ENCODE results near the gene ASF1B. TPM values are rescaled to one million over a fixed set of nuclear protein-coding genes. Genes with fewer than 3 reads are reported as not detected.

ASF1B gene
- total RNA-seq, 2 donors from 2014 or later = 0.14 to 1.1 TPM

- Histone ChIP-seq H3K27ac (peak overlapping the region; percentile 79 to 87), H3K4me3 (peak overlapping the region; percentile 82), H3K27me3 (replicated peaks; ENCODE audit: insufficient read depth) (no peaks in the 10 kb centered on the region), H3K36me3 (no peaks in the 10 kb centered on the region), H3K4me1 (ENCODE audit: control insufficient read depth in 1 of 2, low read depth in 2 of 2) (peaks cover 13 to 24% of the 10 kb centered on the region in 2 donors), H3K9me3 (no peaks in the 10 kb centered on the region)
- ATAC-seq (ENCODE audit: insufficient number of reproducible peaks, low FRiP score, low read depth) = no peak
- TF ChIP-seq CTCF (IDR thresholded peaks at IDR 0.05) = no peak
- DNase-seq (ENCODE audit: low spot score) = no peak
These were observed 53.8 kb downstream of the ASF1B start for GRCh38 chr19:14082675-14082960.

DNA sequence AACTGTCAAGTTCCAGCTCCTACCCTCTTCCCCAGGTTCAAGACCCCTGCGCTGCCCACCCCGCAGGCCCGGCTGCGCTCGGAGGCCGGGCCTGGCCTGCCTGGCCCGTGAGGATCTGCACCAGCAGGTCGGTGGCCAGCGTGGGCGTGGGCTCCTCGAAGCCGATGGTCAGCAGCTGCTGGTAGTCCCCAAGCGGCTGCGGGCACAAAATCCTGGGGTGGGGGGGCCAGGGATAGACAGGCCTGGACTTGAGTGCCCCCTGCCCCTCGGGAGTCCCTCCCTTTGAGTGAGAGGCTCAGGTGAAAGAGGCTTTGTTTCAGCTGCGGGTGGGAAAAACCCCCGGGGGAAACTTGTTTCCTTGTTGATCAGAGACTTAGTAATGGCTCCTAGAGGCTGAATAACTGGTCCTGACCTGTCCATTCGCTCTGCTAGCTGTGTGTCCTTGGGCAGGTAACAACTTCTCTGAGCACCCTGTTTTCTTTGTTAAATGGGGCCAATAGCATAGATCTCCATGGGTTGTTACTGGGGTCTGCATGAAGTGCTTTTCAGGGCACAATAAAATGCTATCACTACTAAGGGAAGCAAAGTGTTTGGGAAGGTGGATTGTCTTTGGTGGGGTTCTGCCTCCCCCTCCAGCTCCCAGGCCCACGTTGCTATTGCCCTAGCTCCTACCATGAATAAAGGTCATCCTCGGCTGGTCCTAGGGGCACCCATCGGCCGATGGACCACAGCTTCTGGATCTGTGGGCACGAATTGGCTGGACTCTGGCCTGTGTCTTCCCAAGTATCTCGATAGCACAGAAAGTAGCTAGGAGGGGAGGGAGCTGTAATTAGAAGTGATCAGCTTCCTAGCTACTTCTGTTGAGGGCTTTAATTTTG, 54.4 kb downstream of the ASF1B start:
- DNase-seq (ENCODE audit: low spot score) (no peak), ATAC-seq (ENCODE audit: insufficient number of reproducible peaks, low FRiP score, low read depth) (peak; percentile 13)
- Histone ChIP-seq H3K9me3 (no peaks in the 10 kb centered on the region), H3K4me1 (ENCODE audit: control insufficient read depth in 1 of 2, low read depth in 2 of 2) (peaks cover 13 to 24% of the 10 kb centered on the region in 2 donors), H3K27me3 (replicated peaks; ENCODE audit: insufficient read depth) (no peaks in the 10 kb centered on the region), H3K36me3 (no peaks in the 10 kb centered on the region), H3K27ac (peak overlapping the region; percentile 79 to 87), H3K4me3 (peak overlapping the region; percentile 82)
- TF ChIP-seq CTCF (IDR thresholded peaks at IDR 0.05) = no peak

- TF ChIP-seq CTCF (IDR thresholded peaks at IDR 0.05) = no peak
- H3K27me3 ChIP-seq (replicated peaks; ENCODE audit: insufficient read depth) = no peaks in the 10 kb centered on the region
- peak overlapping the region; percentile 87 to 91 for H3K27ac ChIP-seq
- H3K36me3 ChIP-seq = no peaks in the 10 kb centered on the region
- peak; percentile 100 for ATAC-seq (ENCODE audit: insufficient number of reproducible peaks, low FRiP score, low read depth)
- peaks cover 13 to 24% of the 10 kb centered on the region in 2 donors for H3K4me1 ChIP-seq (ENCODE audit: control insufficient read depth in 1 of 2, low read depth in 2 of 2)
- DNase-seq (ENCODE audit: low spot score) = peak; percentile 89
- H3K9me3 ChIP-seq = no peaks in the 10 kb centered on the region
- H3K4me3 ChIP-seq = peak overlapping the region; percentile 82
These were observed 55.2 kb downstream of the ASF1B start for GRCh38 chr19:14080887-14081796.

DNA sequence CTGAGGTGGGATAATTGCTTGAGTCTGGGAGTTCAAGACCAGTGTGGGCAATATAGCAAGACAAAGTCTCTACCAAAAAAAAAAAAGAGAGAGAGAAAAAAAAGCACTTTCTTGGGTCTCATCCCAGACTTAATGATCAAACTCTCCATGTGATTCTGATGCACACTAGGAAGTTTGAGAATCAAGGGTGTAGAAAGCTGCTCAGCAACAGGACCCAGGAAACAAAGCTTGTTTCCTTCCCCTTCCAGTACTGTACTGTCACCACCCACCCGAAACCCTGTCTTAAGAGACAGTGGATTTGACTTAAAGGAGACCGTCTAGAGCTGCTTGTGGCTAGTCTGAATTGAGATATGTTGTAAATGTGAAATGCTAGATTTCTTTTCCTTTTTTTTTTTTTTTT, 58.0 kb downstream of the ASF1B start:
- no peaks in the 10 kb centered on the region for H3K27me3 ChIP-seq (replicated peaks; ENCODE audit: insufficient read depth)
- no peak for DNase-seq (ENCODE audit: low spot score)
- peaks cover 18 to 43% of the 10 kb centered on the region in 2 donors for H3K4me1 ChIP-seq (ENCODE audit: control insufficient read depth in 1 of 2, low read depth in 2 of 2)
- TF ChIP-seq CTCF (IDR thresholded peaks at IDR 0.05) = no peak
- H3K36me3 ChIP-seq = no peaks in the 10 kb centered on the region
- ATAC-seq (ENCODE audit: insufficient number of reproducible peaks, low FRiP score, low read depth) = no peak
- no peak overlapping the region for H3K4me3 ChIP-seq
- H3K9me3 ChIP-seq = no peaks in the 10 kb centered on the region
- H3K27ac ChIP-seq = no peak overlapping the region
